ENCODE data around the gene RNF208. TPM values are rescaled to one million over a fixed set of nuclear protein-coding genes. Genes with fewer than 3 reads are reported as not detected.
A peak's percentile ranks its signal among the peaks of the same experiment; 100 is the strongest.

RNF208 gene
- polyA plus RNA-seq, 1 donor: 11.0 TPM

- peak overlapping the region; percentile 83 for H3K27ac ChIP-seq (ENCODE audit: low read length)
- peak; percentile 67 to 85 for DNase-seq
- WGBS (ENCODE audit: insufficient coverage, low lambda C conversion rate): no CpG with 5 or more reads among the region's 19 CpGs
- H3K9me3 ChIP-seq (ENCODE audit: control insufficient read depth, low read depth, low read length): no peaks in the 10 kb centered on the region
- no peaks in the 10 kb centered on the region for H3K27me3 ChIP-seq (ENCODE audit: control insufficient read depth, insufficient read depth, low read length)
- H3K36me3 ChIP-seq (ENCODE audit: control insufficient read depth, insufficient read depth, low read length): peaks cover 7% of the 10 kb centered on the region
- H3K4me3 ChIP-seq (ENCODE audit: low read length): peak overlapping the region; percentile 67
- peaks cover 61% of the 10 kb centered on the region for H3K4me1 ChIP-seq (ENCODE audit: control insufficient read depth, insufficient read depth, low read length)
Measured at GRCh38 chr9:137198051-137198901, 23.8 kb downstream of the RNF208 start.

- H3K4me1 ChIP-seq (ENCODE audit: control insufficient read depth, insufficient read depth, low read length): peaks cover 59% of the 10 kb centered on the region
- 20% methylated on average over 1 of the region's 21 CpGs for WGBS (ENCODE audit: insufficient coverage, low lambda C conversion rate)
- H3K4me3 ChIP-seq (ENCODE audit: low read length): no peak overlapping the region
Measured at GRCh38 chr9:137195525-137196220, 26.4 kb downstream of the RNF208 start.

GRCh38 chr9:137194909-137195308 is 27.1 kb downstream of the RNF208 start:
- peak overlapping the region; percentile 68 for H3K27ac ChIP-seq (ENCODE audit: low read length)
- H3K27me3 ChIP-seq (ENCODE audit: control insufficient read depth, insufficient read depth, low read length): no peaks in the 10 kb centered on the region
- no CpG with 5 or more reads among the region's 10 CpGs for WGBS (ENCODE audit: insufficient coverage, low lambda C conversion rate)
- H3K4me1 ChIP-seq (ENCODE audit: control insufficient read depth, insufficient read depth, low read length): peaks cover 67% of the 10 kb centered on the region
- H3K36me3 ChIP-seq (ENCODE audit: control insufficient read depth, insufficient read depth, low read length): peaks cover 38% of the 10 kb centered on the region
- H3K9me3 ChIP-seq (ENCODE audit: control insufficient read depth, low read depth, low read length): no peaks in the 10 kb centered on the region
- no peak for DNase-seq
- H3K4me3 ChIP-seq (ENCODE audit: low read length): no peak overlapping the region

More at GRCh38 chr9:137195525-137196220, 26.4 kb downstream of the RNF208 start:
- no peaks in the 10 kb centered on the region for H3K27me3 ChIP-seq (ENCODE audit: control insufficient read depth, insufficient read depth, low read length)
- H3K27ac ChIP-seq (ENCODE audit: low read length): peak overlapping the region; percentile 68
- H3K9me3 ChIP-seq (ENCODE audit: control insufficient read depth, low read depth, low read length): no peaks in the 10 kb centered on the region
- peaks cover 30% of the 10 kb centered on the region for H3K36me3 ChIP-seq (ENCODE audit: control insufficient read depth, insufficient read depth, low read length)
- peak; percentile 56 to 82 for DNase-seq

GRCh38 chr9:137194388-137194787 is 27.7 kb downstream of the RNF208 start:
- H3K27me3 ChIP-seq (ENCODE audit: control insufficient read depth, insufficient read depth, low read length): no peaks in the 10 kb centered on the region
- peaks cover 40% of the 10 kb centered on the region for H3K36me3 ChIP-seq (ENCODE audit: control insufficient read depth, insufficient read depth, low read length)
- H3K4me1 ChIP-seq (ENCODE audit: control insufficient read depth, insufficient read depth, low read length): peaks cover 69% of the 10 kb centered on the region
- DNase-seq: no peak
- H3K4me3 ChIP-seq (ENCODE audit: low read length): no peak overlapping the region
- H3K27ac ChIP-seq (ENCODE audit: low read length): no peak overlapping the region
- no CpG with 5 or more reads among the region's 16 CpGs for WGBS (ENCODE audit: insufficient coverage, low lambda C conversion rate)
- H3K9me3 ChIP-seq (ENCODE audit: control insufficient read depth, low read depth, low read length): no peaks in the 10 kb centered on the region

- no CpG with 5 or more reads among the region's 14 CpGs for WGBS (ENCODE audit: insufficient coverage, low lambda C conversion rate)
- no peaks in the 10 kb centered on the region for H3K27me3 ChIP-seq (ENCODE audit: control insufficient read depth, insufficient read depth, low read length)
- no peaks in the 10 kb centered on the region for H3K9me3 ChIP-seq (ENCODE audit: control insufficient read depth, low read depth, low read length)
- H3K4me1 ChIP-seq (ENCODE audit: control insufficient read depth, insufficient read depth, low read length): peaks cover 65% of the 10 kb centered on the region
- H3K27ac ChIP-seq (ENCODE audit: low read length): no peak overlapping the region
- H3K4me3 ChIP-seq (ENCODE audit: low read length): no peak overlapping the region
- no peak for DNase-seq
- H3K36me3 ChIP-seq (ENCODE audit: control insufficient read depth, insufficient read depth, low read length): peaks cover 40% of the 10 kb centered on the region
Measured at GRCh38 chr9:137193771-137194170, 28.3 kb downstream of the RNF208 start.

GRCh38 chr9:137192859-137193258 is 29.2 kb downstream of the RNF208 start:
- DNase-seq: no peak
- no CpG with 5 or more reads among the region's 2 CpGs for WGBS (ENCODE audit: insufficient coverage, low lambda C conversion rate)

GRCh38 chr9:137192448-137192780 is 29.6 kb downstream of the RNF208 start:
- WGBS (ENCODE audit: insufficient coverage, low lambda C conversion rate): no CpG with 5 or more reads among the region's 10 CpGs
- Histone ChIP-seq H3K27ac (ENCODE audit: low read length) (no peak overlapping the region), H3K9me3 (ENCODE audit: control insufficient read depth, low read depth, low read length) (no peaks in the 10 kb centered on the region), H3K4me1 (ENCODE audit: control insufficient read depth, insufficient read depth, low read length) (peaks cover 56% of the 10 kb centered on the region), H3K27me3 (ENCODE audit: control insufficient read depth, insufficient read depth, low read length) (no peaks in the 10 kb centered on the region), H3K36me3 (ENCODE audit: control insufficient read depth, insufficient read depth, low read length) (peaks cover 40% of the 10 kb centered on the region), H3K4me3 (ENCODE audit: low read length) (no peak overlapping the region)
- DNase-seq: no peak

More at GRCh38 chr9:137192859-137193258, 29.2 kb downstream of the RNF208 start:
- H3K27ac ChIP-seq (ENCODE audit: low read length): no peak overlapping the region
- H3K9me3 ChIP-seq (ENCODE audit: control insufficient read depth, low read depth, low read length): no peaks in the 10 kb centered on the region
- peaks cover 57% of the 10 kb centered on the region for H3K4me1 ChIP-seq (ENCODE audit: control insufficient read depth, insufficient read depth, low read length)
- H3K36me3 ChIP-seq (ENCODE audit: control insufficient read depth, insufficient read depth, low read length): peaks cover 40% of the 10 kb centered on the region
- H3K4me3 ChIP-seq (ENCODE audit: low read length): no peak overlapping the region
- no peaks in the 10 kb centered on the region for H3K27me3 ChIP-seq (ENCODE audit: control insufficient read depth, insufficient read depth, low read length)

- no peak for DNase-seq
- Histone ChIP-seq H3K27ac (ENCODE audit: low read length) (no peak overlapping the region), H3K36me3 (ENCODE audit: control insufficient read depth, insufficient read depth, low read length) (peaks cover 43% of the 10 kb centered on the region), H3K27me3 (ENCODE audit: control insufficient read depth, insufficient read depth, low read length) (no peaks in the 10 kb centered on the region), H3K4me1 (ENCODE audit: control insufficient read depth, insufficient read depth, low read length) (peaks cover 56% of the 10 kb centered on the region), H3K9me3 (ENCODE audit: control insufficient read depth, low read depth, low read length) (no peaks in the 10 kb centered on the region), H3K4me3 (ENCODE audit: low read length) (no peak overlapping the region)
- no CpG with 5 or more reads among the region's 22 CpGs for WGBS (ENCODE audit: insufficient coverage, low lambda C conversion rate)
Measured at GRCh38 chr9:137191691-137192447, 30.2 kb downstream of the RNF208 start.

GRCh38 chr9:137191245-137191644 is 30.8 kb downstream of the RNF208 start:
- Histone ChIP-seq H3K9me3 (ENCODE audit: control insufficient read depth, low read depth, low read length) (no peaks in the 10 kb centered on the region), H3K4me1 (ENCODE audit: control insufficient read depth, insufficient read depth, low read length) (peaks cover 56% of the 10 kb centered on the region), H3K4me3 (ENCODE audit: low read length) (no peak overlapping the region), H3K27ac (ENCODE audit: low read length) (no peak overlapping the region), H3K36me3 (ENCODE audit: control insufficient read depth, insufficient read depth, low read length) (peaks cover 50% of the 10 kb centered on the region), H3K27me3 (ENCODE audit: control insufficient read depth, insufficient read depth, low read length) (no peaks in the 10 kb centered on the region)
- WGBS (ENCODE audit: insufficient coverage, low lambda C conversion rate): no CpG with 5 or more reads among the region's 3 CpGs
- no peak for DNase-seq

GRCh38 chr9:137190315-137190856 is 31.7 kb downstream of the RNF208 start:
- no peaks in the 10 kb centered on the region for H3K9me3 ChIP-seq (ENCODE audit: control insufficient read depth, low read depth, low read length)
- peak overlapping the region; percentile 100 for H3K4me3 ChIP-seq (ENCODE audit: low read length)
- DNase-seq: no peak
- H3K27me3 ChIP-seq (ENCODE audit: control insufficient read depth, insufficient read depth, low read length): no peaks in the 10 kb centered on the region
- H3K27ac ChIP-seq (ENCODE audit: low read length): no peak overlapping the region
- peaks cover 48% of the 10 kb centered on the region for H3K4me1 ChIP-seq (ENCODE audit: control insufficient read depth, insufficient read depth, low read length)
- no CpG with 5 or more reads among the region's 9 CpGs for WGBS (ENCODE audit: insufficient coverage, low lambda C conversion rate)
- peaks cover 57% of the 10 kb centered on the region for H3K36me3 ChIP-seq (ENCODE audit: control insufficient read depth, insufficient read depth, low read length)
